Mesenchymal stem cell (in vitro differentiated cells and primary cell): Measurements from ENCODE around the gene GUCA2B.

Experiments
- DNase-seq: peaks from one replicate; pipeline ENCODE4 v3.0.0-alpha.2; 2013
- H2AFZ ChIP-seq: one replicate; pipeline ENCODE4 v1.6.1; 2013; ENCODE audit warnings: low read depth, mild to moderate bottlenecking, control low read depth, inconsistent platforms, low read length, moderate library complexity
- H2AK5ac ChIP-seq: 2 replicates; pipeline ENCODE4 v1.6.1; 2013; ENCODE audit warnings: low read length, moderate library complexity, mild to moderate bottlenecking, inconsistent platforms; ENCODE audit not compliant: severe bottlenecking
- H2BK120ac ChIP-seq: one replicate; pipeline ENCODE4 v1.6.1; 2013; ENCODE audit warnings: low read depth, mild to moderate bottlenecking, inconsistent platforms, low read length, moderate library complexity
- H2BK12ac ChIP-seq, 2 experiments: one replicate each; pipeline ENCODE4 v1.6.1; 2013; ENCODE audit warnings: inconsistent platforms in 2 of 2, low read length in 2 of 2, mild to moderate bottlenecking in 2 of 2, moderate library complexity in 2 of 2, control low read depth in 1 of 2
- H2BK15ac ChIP-seq: one replicate; pipeline ENCODE4 v1.6.1; 2013; ENCODE audit warnings: mild to moderate bottlenecking, low read depth, inconsistent platforms; ENCODE audit not compliant: poor library complexity, severe bottlenecking
- H2BK5ac ChIP-seq: 2 replicates; pipeline ENCODE4 v1.6.1; 2013; ENCODE audit warnings: low read depth, mild to moderate bottlenecking, low read length, control low read depth, inconsistent platforms; ENCODE audit not compliant: poor library complexity, severe bottlenecking
- H3K14ac ChIP-seq, 2 experiments: one replicate each; pipeline ENCODE4 v1.6.1; 2013; ENCODE audit warnings: inconsistent platforms in 2 of 2, low read length in 2 of 2, control low read depth in 1 of 2, mild to moderate bottlenecking in 1 of 2, moderate library complexity in 1 of 2
- H3K18ac ChIP-seq, 2 experiments: one replicate each; pipeline ENCODE4 v1.6.1; 2013; ENCODE audit warnings: inconsistent platforms in 2 of 2, low read length in 2 of 2, control low read depth in 1 of 2, low read depth in 1 of 2, mild to moderate bottlenecking in 1 of 2
- H3K23ac ChIP-seq, 2 experiments: one replicate each; pipeline ENCODE4 v1.6.1; 2013; ENCODE audit warnings: inconsistent platforms in 2 of 2, low read length in 2 of 2, mild to moderate bottlenecking in 2 of 2, moderate library complexity in 2 of 2, control low read depth in 1 of 2
- H3K27ac ChIP-seq: 2 replicates; pipeline ENCODE4 v1.5.1; 2013; ENCODE audit warnings: mild to moderate bottlenecking, moderate library complexity, low read length, control low read depth, inconsistent platforms; ENCODE audit not compliant: poor library complexity, severe bottlenecking
- H3K27me3 ChIP-seq, 2 experiments: 2 replicates each; pipeline versions ENCODE4 v1.6.1 to v1.7.0; 2013; ENCODE audit warnings: low read length in 2 of 2, mild to moderate bottlenecking in 2 of 2, moderate library complexity in 2 of 2, control low read depth in 1 of 2, inconsistent platforms in 1 of 2; ENCODE audit not compliant: control insufficient read depth in 1 of 2, insufficient read depth in 1 of 2
- H3K36me3 ChIP-seq, 2 experiments: 2 replicates each; pipeline versions ENCODE4 v1.6.1 to v1.7.0; 2013; ENCODE audit warnings: low read length in 2 of 2, control low read depth in 1 of 2, inconsistent platforms in 1 of 2, low read depth in 1 of 2, mild to moderate bottlenecking in 1 of 2; ENCODE audit not compliant: insufficient read depth in 2 of 2, control insufficient read depth in 1 of 2
- H3K4ac ChIP-seq, 2 experiments: one replicate each; pipeline ENCODE4 v1.6.1; 2013; ENCODE audit warnings: inconsistent platforms in 2 of 2, low read length in 2 of 2, mild to moderate bottlenecking in 2 of 2, moderate library complexity in 2 of 2, control low read depth in 1 of 2, low read depth in 1 of 2
- H3K4me1 ChIP-seq: 2 replicates; pipeline ENCODE4 v1.6.1; 2013; ENCODE audit warnings: low read depth, low read length, control low read depth; ENCODE audit not compliant: control insufficient read depth, insufficient read depth
- H3K4me2 ChIP-seq: 2 replicates; pipeline ENCODE4 v1.6.1; 2013; ENCODE audit warnings: low read length, mild to moderate bottlenecking, inconsistent platforms; ENCODE audit not compliant: poor library complexity, severe bottlenecking
- H3K4me3 ChIP-seq, 2 experiments: 2 replicates each; pipeline versions ENCODE4 v1.5.1 to v1.7.0; 2013; ENCODE audit warnings: low read length in 2 of 2, mild to moderate bottlenecking in 2 of 2, control low read depth in 1 of 2, low read depth in 1 of 2; ENCODE audit not compliant: insufficient read depth in 1 of 2
- H3K79me1 ChIP-seq: replicated peaks from 2 replicates; pipeline ENCODE4 v1.6.1; 2013; ENCODE audit warnings: mild to moderate bottlenecking, control low read depth, low read length, inconsistent platforms; ENCODE audit not compliant: poor library complexity, severe bottlenecking
- H3K9ac ChIP-seq: 2 replicates; pipeline ENCODE4 v1.7.0; 2013; ENCODE audit warnings: mild to moderate bottlenecking, low read length, moderate library complexity
- H3K9me3 ChIP-seq: 2 replicates; pipeline ENCODE4 v1.7.0; 2013; ENCODE audit warnings: mild to moderate bottlenecking, low read length; ENCODE audit not compliant: control insufficient read depth
- H4K8ac ChIP-seq: one replicate; pipeline ENCODE4 v1.6.1; 2013; ENCODE audit warnings: inconsistent platforms, mild to moderate bottlenecking, low read length, moderate library complexity
- H4K91ac ChIP-seq: one replicate; pipeline ENCODE4 v1.6.1; 2013; ENCODE audit warnings: mild to moderate bottlenecking, low read length, inconsistent platforms
- WGBS: methylation state at CpG from one replicate; pipeline ENCODE4 v1.1.7; 2013; ENCODE audit warnings: mixed read lengths; 5-methylcytosine and 5-hydroxymethylcytosine counted together

GUCA2B gene

GRCh38 chr1:42173155-42173933 is 20.1 kb downstream of the GUCA2B start:
- Histone ChIP-seq H3K27me3 (peaks cover 5 to 8% of the 10 kb centered on the region in 2 experiments), H3K79me1 (peaks cover 9% of the 10 kb centered on the region), H2BK15ac (no peak overlapping the region), H2BK120ac (no peak overlapping the region), H2AK5ac (no peak overlapping the region), H3K23ac (no peak overlapping the region), H3K4me3 (no peak overlapping the region), H3K9ac (no peak overlapping the region), H2AFZ (no peak overlapping the region), H2BK12ac (no peak overlapping the region), H3K18ac (no peak overlapping the region), H3K14ac (no peak overlapping the region), H4K91ac (no peak overlapping the region), H3K4me2 (no peak overlapping the region), H3K9me3 (no peaks in the 10 kb centered on the region), H2BK5ac (no peak overlapping the region), H3K4ac (no peak overlapping the region), H3K36me3 (peaks cover 4 to 10% of the 10 kb centered on the region in 2 experiments), H3K27ac (no peak overlapping the region), H3K4me1 (peaks cover 9% of the 10 kb centered on the region), H4K8ac (no peak overlapping the region)
- 46% methylated on average over 9 of the region's 9 CpGs for WGBS
- DNase-seq: peak; percentile 44

- H2BK120ac ChIP-seq: no peak overlapping the region
- H4K91ac ChIP-seq: no peak overlapping the region
- H3K23ac ChIP-seq: no peak overlapping the region
- no peak overlapping the region for H3K27ac ChIP-seq
- H4K8ac ChIP-seq: no peak overlapping the region
- H3K4me3 ChIP-seq: no peak overlapping the region
- no peak overlapping the region for H3K4ac ChIP-seq
- H2BK12ac ChIP-seq: no peak overlapping the region
- no peak for DNase-seq
- H3K9ac ChIP-seq: no peak overlapping the region
- H3K79me1 ChIP-seq: peaks cover 9% of the 10 kb centered on the region
- no peak overlapping the region for H2BK15ac ChIP-seq
- H2BK5ac ChIP-seq: no peak overlapping the region
- peaks cover 9% of the 10 kb centered on the region for H3K4me1 ChIP-seq
- H2AK5ac ChIP-seq: no peak overlapping the region
- no peak overlapping the region for H3K4me2 ChIP-seq
- H2AFZ ChIP-seq: no peak overlapping the region
- H3K27me3 ChIP-seq: peaks cover 5 to 8% of the 10 kb centered on the region in 2 experiments
- 98% methylated on average over 6 of the region's 8 CpGs for WGBS
- H3K36me3 ChIP-seq: peaks cover 7 to 10% of the 10 kb centered on the region in 2 experiments
- H3K9me3 ChIP-seq: no peaks in the 10 kb centered on the region
- H3K18ac ChIP-seq: no peak overlapping the region
- H3K14ac ChIP-seq: no peak overlapping the region
These were observed 20.9 kb downstream of the GUCA2B start for GRCh38 chr1:42173961-42174735.

GRCh38 chr1:42175314-42176054 is 22.3 kb downstream of the GUCA2B start:
- no peak overlapping the region for H2BK120ac ChIP-seq
- no peak overlapping the region for H3K23ac ChIP-seq
- no peak overlapping the region for H3K27ac ChIP-seq
- H3K14ac ChIP-seq: no peak overlapping the region
- H2BK15ac ChIP-seq: no peak overlapping the region
- H3K79me1 ChIP-seq: peaks cover 9% of the 10 kb centered on the region
- no peak overlapping the region for H3K9ac ChIP-seq
- H3K9me3 ChIP-seq: no peaks in the 10 kb centered on the region
- H2BK5ac ChIP-seq: no peak overlapping the region
- no peak overlapping the region for H2BK12ac ChIP-seq
- H3K36me3 ChIP-seq: peaks cover 10 to 20% of the 10 kb centered on the region in 2 experiments
- no peak overlapping the region for H3K4me3 ChIP-seq
- no peak overlapping the region for H4K8ac ChIP-seq
- H3K4me1 ChIP-seq: peaks cover 9% of the 10 kb centered on the region
- H2AFZ ChIP-seq: no peak overlapping the region
- H2AK5ac ChIP-seq: no peak overlapping the region
- 97% methylated on average over 7 of the region's 7 CpGs for whole genome bisulfite sequencing
- H3K18ac ChIP-seq: no peak overlapping the region
- DNase-seq: no peak
- no peak overlapping the region for H3K4me2 ChIP-seq
- H4K91ac ChIP-seq: no peak overlapping the region
- H3K27me3 ChIP-seq: peaks cover 2 to 4% of the 10 kb centered on the region in 2 experiments
- no peak overlapping the region for H3K4ac ChIP-seq
